SK-N-DZ (cell line): ENCODE measurements around the gene CACNB1.

ENCODE experiments used
- DNase-seq: peaks from one replicate; pipeline ENCODE4 v3.0.0-alpha.2; 2015; ENCODE audit warnings: low spot score

CACNB1 gene

DNA sequence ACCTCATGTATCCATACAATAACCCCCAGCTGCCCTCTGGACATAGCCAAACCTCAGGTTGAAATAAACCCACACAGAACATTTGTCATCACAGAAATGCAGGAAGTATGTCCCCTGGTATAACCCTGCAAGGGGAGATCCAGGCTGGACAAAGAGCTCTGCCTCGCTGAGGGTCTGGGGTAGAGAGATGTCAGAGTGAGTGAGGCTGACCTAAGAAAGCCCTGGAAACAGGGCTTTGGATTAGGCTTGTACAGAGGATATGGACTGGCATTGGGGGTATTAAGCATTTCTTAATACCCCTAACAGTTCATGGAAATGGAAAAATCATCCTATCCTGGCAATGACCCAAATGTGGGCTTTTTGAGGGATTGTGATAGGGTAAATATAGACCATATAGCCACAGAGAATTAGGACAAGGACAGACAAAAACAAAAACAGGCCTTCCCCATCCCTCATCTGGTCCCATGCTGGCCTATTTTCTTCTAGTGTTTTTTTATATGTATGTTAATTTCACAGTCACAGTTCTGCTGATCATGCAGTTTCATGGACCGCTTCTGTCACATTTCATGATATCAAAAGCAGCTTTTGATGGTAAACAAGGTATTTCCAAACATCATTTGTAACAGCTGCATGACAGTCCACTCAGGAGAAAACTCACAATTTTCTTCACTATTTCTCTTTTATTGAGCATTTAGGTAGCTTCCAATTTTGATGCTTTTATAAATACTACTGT, 72.2 kb downstream of the CACNB1 start:
- no peak for DNase-seq

DNA sequence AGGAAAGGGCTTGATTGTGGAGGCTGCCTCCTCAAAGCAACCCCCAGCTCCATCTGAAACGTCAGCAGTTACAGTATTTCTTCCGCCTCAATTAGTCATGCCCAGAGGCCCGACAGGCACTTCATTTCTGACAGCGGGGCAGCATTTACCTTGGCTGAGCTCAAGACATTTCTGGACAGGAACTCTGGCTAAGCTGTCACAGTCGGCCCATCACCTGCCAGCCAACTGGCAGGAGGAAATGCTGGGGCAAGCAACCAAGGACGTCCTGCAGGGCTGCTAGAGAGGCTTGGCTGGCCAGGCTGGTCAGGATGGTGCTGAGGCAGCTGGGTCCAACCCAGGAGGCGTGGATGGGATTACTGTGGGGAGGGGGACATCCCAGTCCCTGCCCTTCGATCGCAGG, 73.8 kb downstream of the CACNB1 start:
- DNase-seq, result no peak
